ENCODE results near the gene TFIP11.
"Not testable (repeated sequence)": the region's sequence is repeated elsewhere in the genome, so short reads cannot be mapped to it uniquely, and the experiment has no call there.

TFIP11 gene

DNA sequence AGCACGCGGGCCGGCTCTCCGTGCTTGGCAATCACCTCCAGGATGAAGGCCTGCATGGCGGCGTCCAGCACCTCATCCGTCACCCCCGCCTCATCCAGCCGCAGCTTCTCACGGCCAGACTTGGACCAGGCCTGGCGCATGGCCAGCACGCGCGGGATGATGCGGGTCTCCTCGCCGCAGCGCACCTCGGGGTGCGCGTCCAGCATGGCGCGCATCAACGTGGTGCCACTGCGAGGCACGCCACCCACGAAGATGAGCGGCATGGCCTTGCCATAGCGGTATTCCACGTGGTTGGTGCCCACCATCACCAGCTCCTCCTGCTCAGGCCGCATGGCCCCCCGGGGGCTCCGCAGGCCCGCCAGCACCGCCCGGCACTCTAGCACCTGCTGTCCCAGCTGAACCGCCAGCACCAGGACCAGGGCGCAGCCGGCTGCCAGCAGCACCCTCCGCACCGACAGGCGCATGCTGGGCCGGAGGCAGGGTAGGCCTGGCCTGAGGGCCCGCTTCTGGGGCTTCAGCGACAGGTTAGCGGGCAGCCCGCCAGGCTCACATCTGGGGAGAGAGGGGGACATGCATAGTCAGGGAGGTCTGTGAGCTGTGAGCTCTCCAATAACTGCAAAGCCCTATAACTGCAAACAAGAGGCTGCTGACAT is 29.0 kb upstream of the TFIP11 start:
- DNase-seq (ENCODE audit: low read depth in 2 of 2), result no peak

- no peak for DNase-seq (ENCODE audit: low read depth in 2 of 2)
Observed at GRCh38 chr22:26540119-26540518, 27.8 kb upstream of the TFIP11 start.

- DNase-seq (ENCODE audit: low read depth in 2 of 2), result no peak
Observed at GRCh38 chr22:26536762-26537134, 24.5 kb upstream of the TFIP11 start.

- no peak for DNase-seq (ENCODE audit: low read depth in 2 of 2)
Observed at GRCh38 chr22:26536056-26536761, 23.9 kb upstream of the TFIP11 start.

GRCh38 chr22:26535603-26535908 is 23.3 kb upstream of the TFIP11 start:
- DNase-seq (ENCODE audit: low read depth in 2 of 2), result no peak

DNA sequence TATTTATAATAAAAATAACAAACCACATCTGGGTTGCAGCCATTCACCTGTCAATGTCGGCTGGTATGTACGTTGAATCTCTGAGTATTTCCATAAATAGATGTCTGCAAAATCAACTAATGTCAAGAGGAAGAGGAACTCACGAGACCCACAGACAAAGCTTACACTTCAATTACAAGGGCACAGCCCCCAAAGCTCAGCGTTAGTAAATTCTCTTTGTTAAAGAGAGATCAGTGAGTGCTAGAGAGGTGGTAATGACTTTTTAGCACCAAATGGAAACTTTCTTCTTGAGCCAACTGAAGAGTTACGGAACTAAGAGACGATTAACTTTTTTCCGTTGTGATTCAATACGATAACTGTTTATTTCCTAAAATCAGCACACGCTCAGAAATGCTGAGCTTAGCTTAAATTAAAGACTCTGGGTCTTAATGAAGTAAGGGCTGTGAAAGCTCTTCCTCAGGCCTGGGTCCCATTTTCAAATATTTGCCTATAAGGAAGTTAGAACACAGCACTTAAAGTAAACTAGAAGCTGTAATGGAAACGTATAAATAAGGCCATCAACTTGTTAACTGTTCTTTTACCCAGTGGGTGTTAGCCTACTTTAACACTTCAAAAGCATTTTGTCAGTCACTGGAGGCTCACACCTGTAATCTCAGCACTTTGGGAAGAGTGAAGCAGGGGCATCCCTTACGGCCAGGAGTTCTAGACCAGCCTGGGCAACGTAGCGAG is 22.8 kb upstream of the TFIP11 start:
- DNase-seq (ENCODE audit: low read depth in 2 of 2), result no peak

- no peak for DNase-seq (ENCODE audit: low read depth in 2 of 2)
Observed at GRCh38 chr22:26534171-26534855, 22.0 kb upstream of the TFIP11 start.

DNA sequence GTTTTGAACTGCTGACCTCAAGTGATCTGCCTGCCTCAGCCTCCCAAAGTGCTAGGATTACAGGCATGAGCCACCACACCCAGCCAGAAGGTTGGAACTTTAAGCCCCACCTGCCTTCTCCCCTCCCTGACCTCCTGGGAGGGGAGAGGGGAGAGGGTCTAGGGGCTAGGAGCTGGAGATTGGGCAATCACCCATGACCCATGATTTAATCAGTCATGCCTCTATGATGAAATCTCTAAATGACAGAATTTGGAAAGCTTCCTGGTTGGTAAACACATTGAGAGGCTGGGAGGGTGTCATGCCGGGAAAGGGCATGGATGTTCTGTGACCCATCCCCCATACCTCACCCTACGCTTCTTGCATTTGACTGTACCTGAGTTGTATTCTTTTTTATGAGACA is 17.1 kb upstream of the TFIP11 start:
- DNase-seq (ENCODE audit: low read depth in 2 of 2), result no peak

DNA sequence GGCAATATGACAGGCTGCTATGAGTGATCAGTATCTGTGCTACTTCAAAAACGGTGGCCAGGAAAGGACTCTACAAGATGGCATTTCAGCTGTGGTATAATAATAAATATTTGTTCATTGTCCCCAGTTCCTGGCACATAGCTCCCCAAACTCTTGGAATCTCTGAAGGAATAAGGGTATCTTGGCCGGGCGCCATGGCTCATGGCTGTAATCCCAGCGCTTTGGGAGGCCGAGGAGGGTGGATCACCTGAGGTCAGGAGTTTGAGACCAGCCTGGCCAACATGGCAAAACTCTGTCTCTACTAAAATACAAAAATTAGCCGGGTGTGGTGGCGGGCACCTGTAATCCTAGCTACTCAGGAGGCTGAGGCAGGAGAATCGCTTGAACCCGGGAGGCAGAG is 16.2 kb upstream of the TFIP11 start:
- DNase-seq (ENCODE audit: low read depth in 2 of 2), result not testable (repeated sequence)

DNA sequence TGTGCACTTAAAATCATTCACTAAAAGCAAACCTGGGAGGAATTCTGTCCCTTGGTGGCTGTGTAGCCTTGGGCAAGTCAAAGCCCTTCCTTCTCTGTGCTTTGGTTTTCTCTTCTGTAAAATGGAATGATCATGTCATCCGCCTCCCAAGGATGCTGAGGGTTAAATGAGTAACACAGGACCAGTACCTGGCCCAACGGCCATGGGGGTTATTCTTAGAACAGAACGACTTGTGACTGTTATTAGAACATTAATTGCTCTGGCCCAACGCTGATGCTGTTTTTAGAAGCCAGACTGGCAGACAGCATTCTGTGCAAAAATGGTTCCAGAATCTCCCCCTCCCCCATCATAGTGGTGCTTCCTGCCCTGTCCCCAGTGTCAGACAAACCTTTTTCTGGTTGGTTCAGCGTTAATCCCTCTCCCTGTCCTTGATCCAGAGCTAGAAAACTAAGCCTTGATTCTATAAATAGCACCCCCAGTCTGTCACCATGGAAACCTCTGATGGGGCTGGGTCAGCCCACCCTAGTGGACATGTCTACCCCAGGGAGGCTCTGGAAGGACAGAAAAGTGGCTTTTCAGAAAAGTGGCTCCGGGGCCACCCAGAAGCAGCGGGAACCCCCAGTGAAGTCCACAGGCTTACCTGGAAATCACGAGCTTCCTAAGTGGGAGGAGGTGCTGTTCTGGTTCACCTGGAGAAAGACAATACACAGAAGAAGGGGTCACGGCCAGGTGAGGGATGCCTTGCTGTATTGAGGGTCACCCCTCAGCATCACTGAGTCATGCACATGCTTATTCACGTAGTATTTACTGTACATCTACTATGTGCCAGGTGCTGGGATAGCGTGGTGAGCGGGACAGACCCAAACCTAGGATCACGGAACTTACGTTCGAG is 15.5 kb upstream of the TFIP11 start:
- DNase-seq (ENCODE audit: low read depth in 2 of 2), result no peak

DNA sequence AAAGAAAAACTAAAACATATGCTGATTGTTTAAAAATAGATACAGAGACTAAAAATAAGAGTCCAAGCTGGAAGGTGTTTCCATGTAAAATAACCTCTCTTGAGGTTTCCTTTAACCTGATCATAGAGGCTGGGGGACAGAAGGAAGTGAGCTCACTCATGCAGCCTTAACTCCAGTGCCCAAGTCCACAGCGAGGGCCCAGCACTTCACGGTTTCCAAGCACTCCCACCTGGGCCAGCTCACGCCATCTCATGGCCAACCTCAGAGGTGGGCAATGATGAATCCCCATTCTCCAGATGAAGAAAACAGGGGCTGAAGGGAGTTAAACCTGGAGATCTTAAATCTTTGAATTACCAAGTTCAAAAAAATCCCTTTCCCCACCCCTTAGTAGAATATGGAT is 14.9 kb upstream of the TFIP11 start:
- no peak for DNase-seq (ENCODE audit: low read depth in 2 of 2)

DNA sequence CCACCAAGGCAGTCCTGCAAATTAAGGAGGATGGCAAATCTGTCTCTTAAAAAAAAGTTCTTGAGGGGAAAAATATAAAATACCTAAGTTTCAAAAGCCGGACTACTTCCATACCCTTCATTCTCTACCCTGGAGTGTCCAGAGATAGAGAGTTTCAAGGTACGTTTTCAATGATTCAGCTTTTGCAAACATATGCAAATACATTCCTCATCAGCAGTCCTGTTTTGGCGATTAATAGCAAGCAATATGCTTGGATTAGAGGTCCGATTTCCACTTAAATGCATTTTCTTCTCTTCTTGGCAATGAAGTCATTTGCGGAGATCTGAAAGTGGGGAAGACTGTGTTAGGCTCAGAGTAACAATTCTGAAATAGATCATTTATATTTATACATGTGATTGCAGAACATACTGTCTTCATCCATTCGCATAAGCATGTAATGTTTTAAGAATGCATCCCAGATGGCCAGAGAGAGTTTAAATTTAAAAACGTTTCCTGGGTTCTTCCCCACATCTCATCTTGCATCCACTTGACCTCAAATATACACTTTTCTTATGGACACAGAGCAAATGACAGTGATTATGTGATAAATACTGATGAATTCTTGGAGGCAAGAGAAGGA is 13.8 kb upstream of the TFIP11 start:
- DNase-seq (ENCODE audit: low read depth in 2 of 2), result no peak

DNA sequence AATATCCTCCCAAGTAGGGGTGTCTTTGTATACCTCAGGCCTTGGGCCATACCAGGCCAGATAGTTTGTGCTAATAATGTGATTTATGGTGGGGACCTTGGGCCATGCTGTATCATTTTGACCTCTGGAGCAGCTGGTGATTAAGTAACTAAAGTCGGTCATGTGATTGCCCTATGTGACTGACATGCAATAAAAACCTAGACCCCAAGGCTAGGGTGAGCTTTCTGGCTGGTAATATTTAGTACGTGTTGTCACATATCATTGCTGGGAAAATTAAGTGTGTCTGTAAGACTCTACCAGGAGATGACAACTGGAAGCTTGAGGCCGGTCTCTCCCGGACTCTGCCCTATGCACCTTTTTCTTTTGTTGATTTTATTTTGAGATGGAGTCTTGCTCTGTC is 12.6 kb upstream of the TFIP11 start:
- no peak for DNase-seq (ENCODE audit: low read depth in 2 of 2)

DNA sequence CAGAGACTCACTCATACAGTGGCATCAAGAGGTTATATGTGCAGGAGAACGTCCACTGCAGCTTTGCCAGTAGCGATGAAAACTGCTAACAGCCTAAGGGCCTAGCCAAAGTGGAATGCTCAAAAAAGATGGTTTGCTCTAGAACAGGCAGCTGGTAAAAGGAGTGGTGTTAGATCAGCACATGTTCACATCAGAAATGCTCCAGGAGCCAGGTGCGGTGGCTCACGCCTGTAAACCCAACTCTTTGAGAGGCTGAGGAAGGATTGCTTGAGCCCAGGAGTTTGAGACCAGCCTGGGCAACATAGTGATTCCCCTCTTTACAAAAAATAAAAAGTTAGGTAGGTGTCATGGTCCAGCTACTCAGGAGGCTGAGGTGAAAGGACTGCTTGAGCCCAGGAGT is 10.3 kb upstream of the TFIP11 start:
- no peak for DNase-seq (ENCODE audit: low read depth in 2 of 2)

DNA sequence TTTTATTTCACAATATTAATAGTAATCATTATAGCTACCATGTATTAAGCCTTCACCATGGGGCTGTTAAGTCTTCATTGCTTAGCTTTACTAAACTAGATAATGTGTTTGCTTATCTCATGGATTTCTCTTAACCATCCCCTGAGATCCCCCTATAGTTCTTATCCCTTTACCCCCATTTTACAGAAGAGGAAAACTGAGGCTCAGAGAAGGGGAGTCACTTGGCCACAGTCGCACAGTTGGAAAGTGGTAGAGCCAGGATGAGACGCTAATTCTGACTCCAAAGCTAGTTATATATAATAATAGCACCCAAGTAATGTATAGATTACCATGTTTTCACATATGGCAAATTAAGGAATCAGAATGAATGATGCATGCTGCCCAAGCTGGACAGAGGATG is 9.7 kb upstream of the TFIP11 start:
- DNase-seq (ENCODE audit: low read depth in 2 of 2), result no peak

DNA sequence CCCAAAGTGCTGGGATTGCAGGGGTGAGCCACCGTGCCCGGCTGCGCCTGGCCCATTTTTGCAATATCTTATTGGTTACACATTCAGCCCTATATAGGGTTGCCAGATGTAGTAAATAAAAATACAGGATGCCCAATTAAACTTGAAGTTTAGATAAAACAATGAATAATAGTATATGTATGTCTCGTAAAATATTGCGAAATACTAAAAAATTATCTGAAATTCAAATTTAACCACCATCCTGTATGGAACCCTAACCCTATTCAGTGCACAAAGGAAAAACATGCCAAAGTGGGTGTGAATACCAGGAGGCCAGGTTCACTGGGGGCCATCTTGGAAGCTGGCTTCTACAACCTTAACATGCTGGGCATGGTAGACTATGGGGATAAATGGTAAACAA is 5.2 kb upstream of the TFIP11 start:
- no peak for DNase-seq (ENCODE audit: low read depth in 2 of 2)

DNA sequence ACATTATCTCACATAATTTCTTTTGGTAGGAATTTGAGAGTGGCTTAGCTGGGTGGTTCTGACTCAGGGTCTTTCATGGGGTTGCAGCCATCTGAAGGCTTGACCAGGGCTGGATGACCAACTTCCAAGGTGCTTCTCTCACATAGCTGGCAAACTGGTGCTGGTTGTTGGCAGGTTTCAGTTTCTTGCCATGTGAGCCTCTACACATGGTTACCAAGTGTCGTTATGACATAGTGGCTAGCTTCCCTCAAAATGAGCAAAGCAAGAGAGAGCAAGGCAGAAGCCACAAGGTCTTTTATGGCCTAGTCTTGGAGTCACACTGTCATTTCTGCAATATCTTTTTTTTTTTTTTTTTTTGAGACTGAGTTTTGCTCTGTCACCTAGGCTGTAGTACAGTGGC is 4.2 kb upstream of the TFIP11 start:
- DNase-seq (ENCODE audit: low read depth in 2 of 2), result no peak

- no peak for DNase-seq (ENCODE audit: low read depth in 2 of 2)
Observed at GRCh38 chr22:26515931-26516330, 3.7 kb upstream of the TFIP11 start.

GRCh38 chr22:26514419-26515161 is 2.3 kb upstream of the TFIP11 start:
- no peak for DNase-seq (ENCODE audit: low read depth in 2 of 2)

DNA sequence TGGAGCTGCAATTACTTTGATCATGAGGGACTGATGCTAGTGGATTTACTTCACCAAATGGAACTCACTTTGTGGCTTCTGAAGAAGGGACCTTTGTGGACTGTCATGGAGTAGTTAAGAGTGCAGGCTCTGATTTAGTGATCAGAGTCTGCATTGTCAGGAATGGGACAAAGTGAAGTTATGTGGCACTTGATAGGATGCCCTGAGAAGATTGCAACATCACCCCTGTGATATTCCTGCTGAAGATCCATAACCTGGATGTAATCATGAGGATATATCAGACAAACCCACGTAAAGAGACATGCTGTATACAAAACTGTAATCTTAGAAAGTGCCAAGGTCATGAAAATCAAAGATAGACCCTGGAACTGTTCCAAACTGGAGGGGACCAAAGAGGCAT is 1.6 kb upstream of the TFIP11 start:
- DNase-seq (ENCODE audit: low read depth in 2 of 2), result no peak

DNA sequence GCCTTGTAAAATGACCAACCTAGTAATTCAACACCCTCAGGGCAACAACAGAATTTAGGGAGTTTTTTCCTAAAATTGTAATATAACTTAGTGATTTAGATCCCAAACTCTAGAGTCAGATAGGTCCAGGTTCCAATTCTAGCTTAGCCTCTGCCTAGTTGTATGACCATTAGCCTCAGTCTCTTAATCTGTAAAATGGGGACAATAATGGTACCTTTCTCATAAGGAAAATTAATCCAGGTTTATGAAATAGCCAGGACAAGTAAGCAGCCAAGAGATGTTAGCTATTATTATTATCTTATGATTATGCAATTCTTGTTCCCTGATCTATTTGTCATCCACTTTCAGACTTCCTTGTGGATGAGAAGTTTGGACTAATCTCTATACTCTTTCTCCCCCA is 4.1 kb downstream of the TFIP11 start:
- DNase-seq (ENCODE audit: low read depth in 2 of 2), result no peak
